Body of pancreas (tissue), 4 donors: ENCODE results near the gene NRF1. TPM values are rescaled to one million over a fixed set of nuclear protein-coding genes. Genes with fewer than 3 reads are reported as not detected.

Experiments used
- ATAC-seq: fragments of 150-250 bp; one replicate; pipeline ENCODE4 v1.9.1; 2016
- DNase-seq, 4 donors: peaks; one replicate each; pipeline ENCODE4 v3.0.0-alpha.2; 2019
- H3K27ac ChIP-seq, 4 donors: fragments of 200-600 bp; sonication (generic); 1 replicate in 3 of 4; 2 replicates in 1 of 4; pipeline versions ENCODE4 v1.5.1 to v1.6.1; 2016 to 2019; ENCODE audit warnings: mild to moderate bottlenecking in 1 of 4, mixed read lengths in 1 of 4, moderate library complexity in 1 of 4
- H3K27me3 ChIP-seq, 2 donors: fragments of 200-600 bp; sonication (generic); one replicate each; pipeline ENCODE4 v1.6.0; 2016; ENCODE audit warnings: mild to moderate bottlenecking in 1 of 2
- H3K36me3 ChIP-seq, 2 donors: fragments of 200-600 bp; sonication (generic); replicated peaks in 1 of 2; 2 replicates each; pipeline ENCODE4 v1.5.1; 2016; ENCODE audit warnings: low read depth in 2 of 2; ENCODE audit not compliant: insufficient read depth in 1 of 2
- H3K4me1 ChIP-seq: fragments of 200-600 bp; sonication (generic); one replicate; pipeline ENCODE4 v1.6.0; 2016
- H3K4me3 ChIP-seq, 2 donors: fragments of 200-600 bp; sonication (generic); 1 replicate in 1 of 2; 2 replicates in 1 of 2; pipeline ENCODE4 v1.5.1; 2016 to 2019
- H3K9me3 ChIP-seq, 3 donors: fragments of 200-600 bp; sonication (generic); 1 replicate in 2 of 3; 2 replicates in 1 of 3; pipeline ENCODE4 v1.5.1; 2016
- CTCF ChIP-seq, 7 experiments: fragments of 450-650 bp in 4 of 7; fragments of 200-600 bp in 3 of 7; sonication (generic) in 3 of 7; IDR thresholded peaks; one replicate each; pipeline ENCODE4 v1.5.1; 2016 to 2019; ENCODE audit warnings: antibody characterized with exemption in 7 of 7
- POLR2A ChIP-seq, 3 donors: fragments of 450-650 bp; IDR thresholded peaks; one replicate each; pipeline ENCODE4 v1.6.1; 2016; ENCODE audit warnings: antibody characterized with exemption in 3 of 3, mild to moderate bottlenecking in 2 of 3
- WGBS, 2 donors: methylation state at CpG; one replicate each; pipeline ENCODE4 v1.1.5; 2017; 5-methylcytosine and 5-hydroxymethylcytosine counted together
- intact Hi-C: fragments of 100-400 bp; cut with DNase I; formaldehyde crosslinking; loops from one replicate; pipeline ENCODE4 v1.15.1; 2023
- total RNA-seq, 2 donors: library from RNA; depleted of rRNA; stranded (reverse); fragments of >200 nt; gene quantifications; one replicate each; pipeline ENCODE4 v1.1.0, GENCODE V29; 2016

NRF1 gene
- total RNA-seq, 2 donors from 2014 or later, result 10.1 to 11.9 TPM

DNA sequence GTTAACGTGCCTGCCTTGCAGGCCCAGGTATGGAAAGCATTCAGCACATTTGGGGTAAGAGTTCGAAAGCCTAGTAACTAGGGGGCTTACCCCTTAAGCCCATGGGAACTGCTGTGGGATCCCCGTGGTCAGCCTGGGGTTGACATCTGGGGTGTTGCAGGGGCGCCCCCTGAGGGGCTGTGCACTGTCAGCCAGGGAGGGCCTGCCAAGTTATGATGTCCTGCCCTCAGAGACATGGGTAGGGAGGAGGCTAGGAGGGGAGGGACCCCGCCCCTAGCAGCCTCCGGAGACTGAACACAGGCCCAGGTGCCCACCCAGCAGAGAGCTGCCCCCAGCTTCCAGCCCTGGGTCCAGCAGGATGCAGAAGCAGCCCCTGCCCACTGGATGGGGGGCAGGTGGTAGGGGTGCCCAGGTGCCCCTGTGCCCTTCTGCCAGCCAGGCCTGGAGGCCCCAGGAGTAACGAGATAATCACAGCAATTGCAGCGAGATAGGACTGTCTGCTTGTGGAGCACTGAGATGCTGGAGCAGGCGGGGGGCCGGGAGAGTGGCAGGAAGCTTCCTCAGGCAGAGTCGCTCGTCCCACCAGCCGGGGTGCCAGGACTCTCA is 187.9 kb downstream of the NRF1 start:
- Histone ChIP-seq H3K36me3 (no peaks in the 10 kb centered on the region), H3K9me3 (no peaks in the 10 kb centered on the region), H3K27me3 (no peaks in the 10 kb centered on the region), H3K4me1 (peaks cover 11% of the 10 kb centered on the region), H3K4me3 (no peak overlapping the region), H3K27ac (no peak overlapping the region)
- no peak for ATAC-seq
- DNase-seq, result no peak
- intact Hi-C loops, result no loop called here
- no peak for TF ChIP-seq CTCF (IDR thresholded peaks at IDR 0.05)
- 78 to 86% methylated on average over 4 to 12 of the region's 13 CpGs for WGBS, 2 donors

DNA sequence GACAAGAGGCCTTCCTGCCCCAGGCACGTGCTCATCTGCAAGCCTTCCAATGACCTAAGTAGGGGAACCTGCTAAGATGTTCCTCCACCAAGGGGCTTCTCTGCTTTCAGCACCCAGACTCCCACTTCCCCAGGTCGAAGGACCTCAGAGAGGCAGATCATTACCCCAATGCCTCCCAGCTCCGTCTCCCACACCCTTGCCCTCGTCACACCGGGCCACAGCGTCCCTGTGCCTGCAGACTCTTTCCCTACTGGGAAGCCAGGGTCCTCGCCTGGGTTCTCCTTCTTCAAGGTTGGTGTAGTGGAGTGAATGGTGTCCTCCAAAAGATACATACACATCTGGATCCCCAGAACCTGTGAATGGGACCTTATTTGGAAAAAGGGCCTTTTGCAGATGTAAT is 189.4 kb downstream of the NRF1 start:
- intact Hi-C loops, result no loop called here
- no peak overlapping the region for H3K4me3 ChIP-seq
- TF ChIP-seq POLR2A (IDR thresholded peaks at IDR 0.05) (no peak), CTCF (IDR thresholded peaks at IDR 0.05) (no peak)
- no peaks in the 10 kb centered on the region for H3K27me3 ChIP-seq
- H3K36me3 ChIP-seq, result no peaks in the 10 kb centered on the region
- no peak for DNase-seq
- no peaks in the 10 kb centered on the region for H3K9me3 ChIP-seq
- WGBS, 2 donors, result 82 to 87% methylated on average over 7 of the region's 7 CpGs
- H3K4me1 ChIP-seq, result peaks cover 23% of the 10 kb centered on the region
- H3K27ac ChIP-seq, result no peak overlapping the region
- no peak for ATAC-seq

- Histone ChIP-seq H3K9me3 (no peaks in the 10 kb centered on the region), H3K4me1 (peaks cover 23% of the 10 kb centered on the region), H3K36me3 (no peaks in the 10 kb centered on the region), H3K27ac (no peak overlapping the region), H3K4me3 (no peak overlapping the region), H3K27me3 (no peaks in the 10 kb centered on the region)
- TF ChIP-seq POLR2A (IDR thresholded peaks at IDR 0.05) (no peak), CTCF (IDR thresholded peaks at IDR 0.05) (no peak)
- DNase-seq (no peak), ATAC-seq (no peak)
- 60 to 74% methylated on average over 5 of the region's 5 CpGs for WGBS, 2 donors
- intact Hi-C loops, result no loop called here
Measured at GRCh38 chr7:129801882-129802281, 190.4 kb downstream of the NRF1 start.

GRCh38 chr7:129803546-129804081 is 192.1 kb downstream of the NRF1 start:
- no peaks in the 10 kb centered on the region for H3K36me3 ChIP-seq
- no peak overlapping the region for H3K4me3 ChIP-seq
- H3K27me3 ChIP-seq, result no peaks in the 10 kb centered on the region
- no peaks in the 10 kb centered on the region for H3K9me3 ChIP-seq
- TF ChIP-seq CTCF (IDR thresholded peaks at IDR 0.05) (no peak), POLR2A (IDR thresholded peaks at IDR 0.05) (no peak)
- intact Hi-C loops, result no loop called here
- no peak overlapping the region for H3K27ac ChIP-seq
- H3K4me1 ChIP-seq, result peaks cover 23% of the 10 kb centered on the region
- no peak for DNase-seq
- WGBS, 2 donors, result 52 to 59% methylated on average over 17 of the region's 17 CpGs
- no peak for ATAC-seq
